ENCODE results near the gene SMYD3.

The SMYD3 gene

DNA sequence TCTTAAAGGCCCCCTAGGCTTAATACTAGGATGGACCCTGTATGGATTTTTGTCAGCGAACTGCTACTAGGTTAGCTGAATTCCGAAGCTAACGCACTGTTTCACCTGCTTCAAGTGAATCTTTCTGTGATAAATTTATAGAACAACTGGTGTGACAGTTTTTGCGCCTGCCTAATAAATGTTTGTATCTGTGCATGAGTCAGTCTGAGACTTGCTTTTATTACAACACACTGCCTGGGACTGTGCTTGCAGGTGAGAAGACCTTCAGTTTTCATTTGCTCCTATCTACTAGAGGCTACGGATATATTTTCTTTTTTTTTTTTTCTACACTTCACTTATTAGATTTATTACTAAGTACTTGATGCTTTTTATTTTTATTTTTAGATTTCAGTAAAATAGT lies 420.9 kb downstream of the SMYD3 start:
- H4K20me1 ChIP-seq (ENCODE audit: control insufficient read depth, insufficient read depth, low read depth, low read length), result no peaks in the 10 kb centered on the region
- no peaks in the 10 kb centered on the region for H3K27me3 ChIP-seq (ENCODE audit: control insufficient read depth, low read length)
- H3K9me3 ChIP-seq (ENCODE audit: control insufficient read depth, insufficient read depth, low read length), result no peaks in the 10 kb centered on the region; the same call in 1 of the 2 replicates
- no peaks in the 10 kb centered on the region for H3K9me2 ChIP-seq (replicated peaks; ENCODE audit: control insufficient read depth, low read length)
- no peak overlapping the region for H3K4me2 ChIP-seq (ENCODE audit: low read length)
- no peaks in the 10 kb centered on the region for H3F3A ChIP-seq (ENCODE audit: control insufficient read depth, insufficient read depth)
- H3K4me3 ChIP-seq (ENCODE audit: low read length), result no peak overlapping the region
- H3K36me3 ChIP-seq (ENCODE audit: control insufficient read depth, low read length), result no peaks in the 10 kb centered on the region
- no peaks in the 10 kb centered on the region for H3K4me1 ChIP-seq (ENCODE audit: control insufficient read depth, low read length)
- no peak overlapping the region for H3K27ac ChIP-seq (ENCODE audit: low read depth, low read length)
- no peaks in the 10 kb centered on the region for H3K79me2 ChIP-seq (ENCODE audit: control insufficient read depth, low read length)
- TF ChIP-seq, protein P1, sequence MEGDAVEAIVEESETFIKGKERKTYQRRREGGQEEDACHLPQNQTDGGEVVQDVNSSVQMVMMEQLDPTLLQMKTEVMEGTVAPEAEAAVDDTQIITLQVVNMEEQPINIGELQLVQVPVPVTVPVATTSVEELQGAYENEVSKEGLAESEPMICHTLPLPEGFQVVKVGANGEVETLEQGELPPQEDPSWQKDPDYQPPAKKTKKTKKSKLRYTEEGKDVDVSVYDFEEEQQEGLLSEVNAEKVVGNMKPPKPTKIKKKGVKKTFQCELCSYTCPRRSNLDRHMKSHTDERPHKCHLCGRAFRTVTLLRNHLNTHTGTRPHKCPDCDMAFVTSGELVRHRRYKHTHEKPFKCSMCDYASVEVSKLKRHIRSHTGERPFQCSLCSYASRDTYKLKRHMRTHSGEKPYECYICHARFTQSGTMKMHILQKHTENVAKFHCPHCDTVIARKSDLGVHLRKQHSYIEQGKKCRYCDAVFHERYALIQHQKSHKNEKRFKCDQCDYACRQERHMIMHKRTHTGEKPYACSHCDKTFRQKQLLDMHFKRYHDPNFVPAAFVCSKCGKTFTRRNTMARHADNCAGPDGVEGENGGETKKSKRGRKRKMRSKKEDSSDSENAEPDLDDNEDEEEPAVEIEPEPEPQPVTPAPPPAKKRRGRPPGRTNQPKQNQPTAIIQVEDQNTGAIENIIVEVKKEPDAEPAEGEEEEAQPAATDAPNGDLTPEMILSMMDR (IDR thresholded peaks at IDR 0.05; ENCODE audit: low read depth, low read length, poor library complexity, severe bottlenecking), result no peak
- no peak for TF ChIP-seq EZH2phosphoT487 (IDR thresholded peaks at IDR 0.05; ENCODE audit: borderline replicate concordance, low read length)

DNA sequence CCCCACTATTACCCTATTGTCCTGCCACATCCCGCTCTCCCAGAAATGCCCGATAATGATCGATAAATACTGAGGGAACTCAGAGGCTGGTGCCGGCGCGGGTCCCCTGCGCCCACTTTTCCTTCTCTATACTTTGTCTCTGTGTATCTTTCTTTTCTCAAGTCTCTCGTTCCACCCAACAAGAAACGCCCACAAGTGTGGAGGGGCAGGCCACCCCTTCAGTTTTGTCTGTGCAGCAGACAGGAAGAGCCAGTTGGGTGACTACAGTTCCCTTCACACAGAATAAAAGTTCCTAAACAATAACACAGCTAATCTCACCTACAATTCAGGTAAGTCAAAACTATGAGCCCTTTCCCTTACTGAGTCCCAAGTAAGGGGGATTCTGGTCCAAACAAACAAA lies 423.7 kb downstream of the SMYD3 start:
- Histone ChIP-seq H3K27ac (ENCODE audit: low read depth, low read length) (no peak overlapping the region), H3K27me3 (ENCODE audit: control insufficient read depth, low read length) (no peaks in the 10 kb centered on the region), H3K4me1 (ENCODE audit: control insufficient read depth, low read length) (no peaks in the 10 kb centered on the region), H3K4me3 (ENCODE audit: low read length) (no peak overlapping the region), H4K20me1 (ENCODE audit: control insufficient read depth, insufficient read depth, low read depth, low read length) (no peaks in the 10 kb centered on the region), H3K9me2 (replicated peaks; ENCODE audit: control insufficient read depth, low read length) (no peaks in the 10 kb centered on the region), H3K79me2 (ENCODE audit: control insufficient read depth, low read length) (no peaks in the 10 kb centered on the region), H3K4me2 (ENCODE audit: low read length) (no peak overlapping the region), H3F3A (ENCODE audit: control insufficient read depth, insufficient read depth) (no peaks in the 10 kb centered on the region), H3K36me3 (ENCODE audit: control insufficient read depth, low read length) (no peaks in the 10 kb centered on the region), H3K9me3 (ENCODE audit: control insufficient read depth, insufficient read depth, low read length) (no peaks in the 10 kb centered on the region; the same call in 1 of the 2 replicates)
- no peak for TF ChIP-seq EZH2phosphoT487 (IDR thresholded peaks at IDR 0.05; ENCODE audit: borderline replicate concordance, low read length)
- TF ChIP-seq, protein P1 (IDR thresholded peaks at IDR 0.05; ENCODE audit: low read depth, low read length, poor library complexity, severe bottlenecking), result no peak

DNA sequence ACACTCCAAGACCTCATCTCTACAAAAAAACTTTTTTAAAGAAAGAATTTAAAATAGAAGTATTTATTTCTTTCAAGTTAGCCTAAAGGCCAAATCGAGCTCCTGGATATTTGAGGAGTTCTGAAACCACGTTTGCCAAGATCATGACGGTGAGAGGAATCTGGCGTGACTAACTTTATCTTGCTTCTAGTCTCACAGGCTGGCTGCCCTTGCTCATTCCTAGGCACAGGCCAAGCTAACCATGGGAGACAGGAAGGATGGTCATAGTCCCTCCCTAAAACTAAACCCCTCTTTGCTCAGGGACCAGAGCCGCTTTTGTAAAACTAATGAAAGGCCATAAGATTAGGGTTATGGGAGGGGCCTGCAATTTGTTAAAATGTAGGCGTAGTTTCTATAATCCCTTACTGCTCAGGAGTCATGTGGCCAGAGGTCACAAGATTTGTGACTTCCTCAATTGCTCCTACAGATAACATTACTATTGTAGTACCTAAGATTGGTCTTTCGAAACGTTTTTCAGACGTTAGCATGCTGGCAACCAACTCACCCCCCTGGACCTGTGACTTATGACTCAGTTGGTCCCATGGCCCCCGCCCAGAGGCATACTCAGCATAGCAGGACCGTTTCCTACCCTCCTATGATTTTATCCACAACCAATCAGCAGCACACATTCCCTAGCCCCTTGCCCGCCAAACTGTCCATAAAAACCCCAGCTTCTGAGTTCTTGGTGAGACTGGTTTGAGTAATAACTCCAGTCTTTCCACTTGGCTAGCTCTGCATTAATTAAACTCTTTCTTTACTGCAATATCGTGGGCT lies 425.0 kb downstream of the SMYD3 start:
- TF ChIP-seq, protein P1 (IDR thresholded peaks at IDR 0.05; ENCODE audit: low read depth, low read length, poor library complexity, severe bottlenecking), result no peak
- no peak for TF ChIP-seq EZH2phosphoT487 (IDR thresholded peaks at IDR 0.05; ENCODE audit: borderline replicate concordance, low read length)
- H3K4me1 ChIP-seq (ENCODE audit: control insufficient read depth, low read length), result no peaks in the 10 kb centered on the region
- H3K9me2 ChIP-seq (replicated peaks; ENCODE audit: control insufficient read depth, low read length), result no peaks in the 10 kb centered on the region
- H4K20me1 ChIP-seq (ENCODE audit: control insufficient read depth, insufficient read depth, low read depth, low read length), result no peaks in the 10 kb centered on the region
- H3F3A ChIP-seq (ENCODE audit: control insufficient read depth, insufficient read depth), result no peaks in the 10 kb centered on the region
- no peak overlapping the region for H3K4me2 ChIP-seq (ENCODE audit: low read length)
- no peak overlapping the region for H3K27ac ChIP-seq (ENCODE audit: low read depth, low read length)
- H3K79me2 ChIP-seq (ENCODE audit: control insufficient read depth, low read length), result no peaks in the 10 kb centered on the region
- no peaks in the 10 kb centered on the region; the same call in 1 of the 2 replicates for H3K9me3 ChIP-seq (ENCODE audit: control insufficient read depth, insufficient read depth, low read length)
- H3K4me3 ChIP-seq (ENCODE audit: low read length), result no peak overlapping the region
- no peaks in the 10 kb centered on the region for H3K36me3 ChIP-seq (ENCODE audit: control insufficient read depth, low read length)
- H3K27me3 ChIP-seq (ENCODE audit: control insufficient read depth, low read length), result no peaks in the 10 kb centered on the region

All from DOHH2 (cell line).